HCT116 (cell line): ENCODE results near the gene USP24.

Source experiments
- CTCF ChIP-seq, 3 experiments: fragments of 200-600 bp in 1 of 3; sonication (generic) in 1 of 3; IDR thresholded peaks in 2 of 3; conservative IDR thresholded peaks in 1 of 3; 2 replicates each; pipeline ENCODE4 v1.5.1; 2012 to 2017; ENCODE audit warnings: low read depth in 2 of 3, low read length in 2 of 3, antibody characterized with exemption in 1 of 3, borderline replicate concordance in 1 of 3, control low read depth in 1 of 3, mild to moderate bottlenecking in 1 of 3, mixed read lengths in 1 of 3, mixed run types in 1 of 3, moderate library complexity in 1 of 3; ENCODE audit not compliant: insufficient read depth in 1 of 3
- EZH2 ChIP-seq: fragments of 200-600 bp; sonication (generic); IDR thresholded peaks from 2 replicates; pipeline ENCODE4 v1.6.1; 2017; ENCODE audit warnings: antibody characterized with exemption, mixed run types
- JUND ChIP-seq: IDR thresholded peaks from 2 replicates; pipeline ENCODE4 v1.6.1; 2012
- MAX ChIP-seq: IDR thresholded peaks from 2 replicates; pipeline ENCODE4 v1.6.1; 2012
- RAD21 ChIP-seq: IDR thresholded peaks from 2 replicates; pipeline ENCODE4 v1.6.1; 2012; ENCODE audit warnings: low read depth, mild to moderate bottlenecking
- SIN3A ChIP-seq: IDR thresholded peaks from 2 replicates; pipeline ENCODE4 v1.6.1; 2012; ENCODE audit warnings: low read depth
- TCF7L2 ChIP-seq: IDR thresholded peaks from 2 replicates; pipeline ENCODE4 v1.7.0; 2011; ENCODE audit warnings: borderline replicate concordance, inconsistent platforms; ENCODE audit not compliant: insufficient read depth, insufficient read length; ENCODE audit errors: extremely low read depth

- TF ChIP-seq EZH2 (no peak), RAD21 (no peak), CTCF (IDR thresholded peaks at IDR 0.05 in 2 of 3, conservative IDR thresholded peaks at IDR 0.05 in 1 of 3; ENCODE audit: borderline replicate concordance in 1 of 3, insufficient read depth in 1 of 3, low read depth in 2 of 3, low read length in 2 of 3) (no peak), MAX (no peak), JUND (no peak), SIN3A (no peak), TCF7L2 (no peak)
Measured at GRCh38 chr1:55068638-55069037, 146.5 kb downstream of the USP24 start.
